Thyroid gland (tissue), 4 donors: Measurements from ENCODE around the gene TLCD1. TPM values are rescaled to one million over a fixed set of nuclear protein-coding genes. Genes with fewer than 3 reads are reported as not detected.
"Not testable (repeated sequence)": the region's sequence is repeated elsewhere in the genome, so short reads cannot be mapped to it uniquely, and the experiment has no call there.

Source experiments
- DNase-seq, 2 donors: peaks; one replicate each; pipeline ENCODE4 v3.0.0-alpha.2; 2019
- H3K27ac ChIP-seq, 3 donors: fragments of 200-600 bp; sonication (generic); 1 replicate in 2 of 3; 2 replicates in 1 of 3; pipeline ENCODE4 v1.5.1; 2016 to 2019; ENCODE audit warnings: mild to moderate bottlenecking in 1 of 3, moderate library complexity in 1 of 3
- H3K27me3 ChIP-seq: fragments of 200-600 bp; sonication (generic); one replicate; pipeline ENCODE4 v1.5.1; 2019
- H3K36me3 ChIP-seq, 2 donors: fragments of 200-600 bp; sonication (generic); one replicate each; pipeline ENCODE4 v1.5.1; 2016 to 2019
- H3K4me1 ChIP-seq, 2 donors: fragments of 200-600 bp; sonication (generic); one replicate each; pipeline ENCODE4 v1.5.1; 2017 to 2019
- H3K4me3 ChIP-seq, 3 donors: fragments of 200-600 bp; sonication (generic); replicated peaks in 1 of 3; 1 replicate in 2 of 3; 2 replicates in 1 of 3; pipeline ENCODE4 v1.5.1; 2016; ENCODE audit warnings: mild to moderate bottlenecking in 1 of 3
- H3K9me3 ChIP-seq: fragments of 200-600 bp; sonication (generic); one replicate; pipeline ENCODE4 v1.5.1; 2017
- CTCF ChIP-seq, 6 experiments: fragments of 200-600 bp in 3 of 6; fragments of 450-650 bp in 3 of 6; sonication (generic) in 3 of 6; IDR thresholded peaks; one replicate each; pipeline ENCODE4 v1.5.1; 2016 to 2019; ENCODE audit warnings: antibody characterized with exemption in 6 of 6, mild to moderate bottlenecking in 2 of 6, inconsistent platforms in 1 of 6, moderate library complexity in 1 of 6
- POLR2A ChIP-seq, 2 donors: fragments of 450-650 bp; IDR thresholded peaks; one replicate each; pipeline ENCODE4 v1.6.1; 2017; ENCODE audit warnings: antibody characterized with exemption in 2 of 2, mild to moderate bottlenecking in 2 of 2, moderate library complexity in 1 of 2
- WGBS, 2 donors: methylation state at CpG; one replicate each; pipeline ENCODE4 v1.1.5; 2017; 5-methylcytosine and 5-hydroxymethylcytosine counted together
- intact Hi-C: fragments of 100-400 bp; cut with DNase I; formaldehyde crosslinking; loops from one replicate; pipeline ENCODE4 v1.15.1; 2023
- total RNA-seq, 4 donors: library from RNA; depleted of rRNA; stranded (reverse); fragments of >200 nt; gene quantifications; one replicate each; pipeline ENCODE4 v1.2.3, GENCODE V29; 2016

The TLCD1 gene
- total RNA-seq, 4 donors from 2014 or later = 1.6 to 21.4 (median 5.1) TPM

GRCh38 chr17:28725660-28726225 lies 290 bp downstream of the TLCD1 start:
- H3K4me1 ChIP-seq = peaks cover 25 to 27% of the 10 kb centered on the region in 2 donors
- H3K27me3 ChIP-seq = no peaks in the 10 kb centered on the region
- no peaks in the 10 kb centered on the region for H3K9me3 ChIP-seq
- peak in 1 of 2 donors; percentile 86 for DNase-seq
- TF ChIP-seq CTCF (IDR thresholded peaks at IDR 0.05) (no peak), POLR2A (IDR thresholded peaks at IDR 0.05) (peak in 1 of 2 donors; percentile 47)
- H3K4me3 ChIP-seq = peak overlapping the region in 1 of 3 donors; percentile 55
- peak overlapping the region; percentile 5 to 98 (median 49) for H3K27ac ChIP-seq
- peaks cover 33 to 36% of the 10 kb centered on the region in 2 donors for H3K36me3 ChIP-seq
- WGBS, 2 donors = 1 to 3% methylated on average over 10 to 11 of the region's 45 CpGs
- intact Hi-C loops = loop anchor here (5.0 kb wide), 2 partner anchors 78 to 227 kb away; partner anchors contain the start of genes BLTP2 and PHF12

GRCh38 chr17:28725166-28725659 lies 820 bp downstream of the TLCD1 start:
- TF ChIP-seq CTCF (IDR thresholded peaks at IDR 0.05) (no peak), POLR2A (IDR thresholded peaks at IDR 0.05) (no peak)
- intact Hi-C loops = loop anchor here (5.0 kb wide), 2 partner anchors 78 to 227 kb away; partner anchors contain the start of genes BLTP2 and PHF12
- peaks cover 33 to 36% of the 10 kb centered on the region in 2 donors for H3K36me3 ChIP-seq
- WGBS, 2 donors = 36 to 37% methylated on average over 15 to 20 of the region's 20 CpGs
- H3K27ac ChIP-seq = peak overlapping the region; percentile 5 to 98 (median 49)
- H3K9me3 ChIP-seq = no peaks in the 10 kb centered on the region
- H3K4me1 ChIP-seq = peaks cover 30 to 32% of the 10 kb centered on the region in 2 donors
- peak overlapping the region in 1 of 3 donors; percentile 55 for H3K4me3 ChIP-seq
- no peaks in the 10 kb centered on the region for H3K27me3 ChIP-seq
- no peak for DNase-seq

- intact Hi-C loops = loop anchor here (5.0 kb wide), 2 partner anchors 77 to 228 kb away; partner anchors contain the start of genes BLTP2 and PHF12
- 82 to 87% methylated on average over 10 of the region's 10 CpGs for WGBS, 2 donors
- TF ChIP-seq POLR2A (IDR thresholded peaks at IDR 0.05) = no peak
- no peak for TF ChIP-seq CTCF (IDR thresholded peaks at IDR 0.05)
- Histone ChIP-seq H3K4me3 (no peak overlapping the region), H3K27me3 (no peaks in the 10 kb centered on the region), H3K36me3 (peaks cover 33 to 36% of the 10 kb centered on the region in 2 donors), H3K9me3 (no peaks in the 10 kb centered on the region), H3K27ac (no peak overlapping the region), H3K4me1 (peaks cover 31 to 32% of the 10 kb centered on the region in 2 donors)
- no peak for DNase-seq
Measured at GRCh38 chr17:28724500-28725165, 1.4 kb downstream of the TLCD1 start.

GRCh38 chr17:28723836-28724499 lies 2.1 kb downstream of the TLCD1 start:
- H3K36me3 ChIP-seq = peaks cover 33 to 36% of the 10 kb centered on the region in 2 donors
- H3K4me3 ChIP-seq, DNase-seq, H3K27me3 ChIP-seq, H3K9me3 ChIP-seq, H3K27ac ChIP-seq, intact Hi-C loops: not testable (repeated sequence)
- 78 to 82% methylated on average over 4 of the region's 4 CpGs for WGBS, 2 donors
- peaks cover 29 to 34% of the 10 kb centered on the region in 2 donors for H3K4me1 ChIP-seq

GRCh38 chr17:28723159-28723835 lies 2.7 kb downstream of the TLCD1 start:
- WGBS, 2 donors = 89 to 91% methylated on average over 6 of the region's 6 CpGs
- no peak overlapping the region for H3K4me3 ChIP-seq
- intact Hi-C loops = no loop called here
- no peaks in the 10 kb centered on the region for H3K9me3 ChIP-seq
- H3K4me1 ChIP-seq = peaks cover 36 to 39% of the 10 kb centered on the region in 2 donors
- no peaks in the 10 kb centered on the region for H3K27me3 ChIP-seq
- TF ChIP-seq POLR2A (IDR thresholded peaks at IDR 0.05) (no peak), CTCF (IDR thresholded peaks at IDR 0.05) (no peak)
- H3K36me3 ChIP-seq = peaks cover 33 to 36% of the 10 kb centered on the region in 2 donors
- DNase-seq = no peak
- H3K27ac ChIP-seq = no peak overlapping the region
